ENCODE measurements around the gene DNAJC4. TPM values are rescaled to one million over a fixed set of nuclear protein-coding genes. Genes with fewer than 3 reads are reported as not detected.

DNAJC4 gene
- total and polyA plus RNA-seq, 2 donors (not counting 1 experiment from before 2014, with no cell fraction given): 12.6 TPM

GRCh38 chr11:64181506-64182411, 48.6 kb upstream of the DNAJC4 start:
- Histone ChIP-seq H3K4me2 (ENCODE audit: extremely low read depth, insufficient read depth, low read length) (peak overlapping the region; percentile 90), H3K4me1 (ENCODE audit: control insufficient read depth, extremely low read depth, insufficient read depth, low read length) (peaks cover 17% of the 10 kb centered on the region), H3K36me3 (ENCODE audit: control insufficient read depth, insufficient read depth, low read length) (peaks cover 5% of the 10 kb centered on the region), H3K9ac (ENCODE audit: insufficient read depth, low read length) (no peak overlapping the region), H3K79me2 (ENCODE audit: control insufficient read depth, insufficient read depth, low read length) (peaks cover 12% of the 10 kb centered on the region), H3K4me3 (replicated peaks in 1 of 4; ENCODE audit: control extremely low read depth in 1 of 4, insufficient read depth in 1 of 4, low read depth in 3 of 4, low read length in 4 of 4) (peak overlapping the region; percentile 24 to 41 (median 30)), H2AFZ (ENCODE audit: low read length) (peak overlapping the region; percentile 66), H3K27me3 (ENCODE audit: control insufficient read depth, insufficient read depth, low read length) (no peaks in the 10 kb centered on the region), H3K9me3 (ENCODE audit: control insufficient read depth, insufficient read depth, low read depth, low read length) (no peaks in the 10 kb centered on the region), H4K20me1 (ENCODE audit: control insufficient read depth, extremely low read depth, insufficient read depth, low read length) (no peaks in the 10 kb centered on the region), H3K27ac (ENCODE audit: insufficient read depth, low read length) (peak overlapping the region; percentile 62)
- TF ChIP-seq EZH2 (IDR thresholded peaks at IDR 0.05; ENCODE audit: low read length, missing control alignments) (no peak), CTCF (conservative IDR thresholded peaks at IDR 0.05 in 1 of 2, IDR thresholded peaks at IDR 0.05 in 1 of 2; ENCODE audit: low read depth in 1 of 2, low read length in 2 of 2) (no peak)
- peak; percentile 93 for DNase-seq (ENCODE audit: low read depth in 2 of 2)

- Histone ChIP-seq H3K9me3 (ENCODE audit: control insufficient read depth, insufficient read depth, low read depth, low read length) (no peaks in the 10 kb centered on the region), H3K9ac (ENCODE audit: insufficient read depth, low read length) (no peak overlapping the region), H3K36me3 (ENCODE audit: control insufficient read depth, insufficient read depth, low read length) (peaks cover 3% of the 10 kb centered on the region), H3K79me2 (ENCODE audit: control insufficient read depth, insufficient read depth, low read length) (peaks cover 12% of the 10 kb centered on the region), H3K4me2 (ENCODE audit: extremely low read depth, insufficient read depth, low read length) (no peak overlapping the region), H4K20me1 (ENCODE audit: control insufficient read depth, extremely low read depth, insufficient read depth, low read length) (no peaks in the 10 kb centered on the region), H2AFZ (ENCODE audit: low read length) (no peak overlapping the region), H3K4me1 (ENCODE audit: control insufficient read depth, extremely low read depth, insufficient read depth, low read length) (peaks cover 17% of the 10 kb centered on the region), H3K4me3 (replicated peaks in 1 of 4; ENCODE audit: control extremely low read depth in 1 of 4, insufficient read depth in 1 of 4, low read depth in 3 of 4, low read length in 4 of 4) (peak overlapping the region in 1 of 4 experiments; percentile 67), H3K27ac (ENCODE audit: insufficient read depth, low read length) (no peak overlapping the region), H3K27me3 (ENCODE audit: control insufficient read depth, insufficient read depth, low read length) (no peaks in the 10 kb centered on the region)
- no peak for TF ChIP-seq EZH2 (IDR thresholded peaks at IDR 0.05; ENCODE audit: low read length, missing control alignments)
- no peak for TF ChIP-seq CTCF (conservative IDR thresholded peaks at IDR 0.05 in 1 of 2, IDR thresholded peaks at IDR 0.05 in 1 of 2; ENCODE audit: low read depth in 1 of 2, low read length in 2 of 2)
- no peak for DNase-seq (ENCODE audit: low read depth in 2 of 2)
These were observed 46.5 kb upstream of the DNAJC4 start for GRCh38 chr11:64183890-64184289.

- Histone ChIP-seq H4K20me1 (ENCODE audit: control insufficient read depth, extremely low read depth, insufficient read depth, low read length) (no peaks in the 10 kb centered on the region), H3K4me3 (replicated peaks in 1 of 4; ENCODE audit: control extremely low read depth in 1 of 4, insufficient read depth in 1 of 4, low read depth in 3 of 4, low read length in 4 of 4) (peak overlapping the region; percentile 67 to 85 (median 76)), H2AFZ (ENCODE audit: low read length) (peak overlapping the region; percentile 43), H3K27me3 (ENCODE audit: control insufficient read depth, insufficient read depth, low read length) (no peaks in the 10 kb centered on the region), H3K4me2 (ENCODE audit: extremely low read depth, insufficient read depth, low read length) (peak overlapping the region; percentile 99), H3K9me3 (ENCODE audit: control insufficient read depth, insufficient read depth, low read depth, low read length) (no peaks in the 10 kb centered on the region), H3K36me3 (ENCODE audit: control insufficient read depth, insufficient read depth, low read length) (no peaks in the 10 kb centered on the region), H3K79me2 (ENCODE audit: control insufficient read depth, insufficient read depth, low read length) (peaks cover 14% of the 10 kb centered on the region), H3K4me1 (ENCODE audit: control insufficient read depth, extremely low read depth, insufficient read depth, low read length) (peaks cover 17% of the 10 kb centered on the region), H3K27ac (ENCODE audit: insufficient read depth, low read length) (peak overlapping the region; percentile 91), H3K9ac (ENCODE audit: insufficient read depth, low read length) (peak overlapping the region; percentile 88)
- peak; percentile 83 to 89 for DNase-seq (ENCODE audit: low read depth in 2 of 2)
- TF ChIP-seq EZH2 (IDR thresholded peaks at IDR 0.05; ENCODE audit: low read length, missing control alignments) (no peak), CTCF (conservative IDR thresholded peaks at IDR 0.05 in 1 of 2, IDR thresholded peaks at IDR 0.05 in 1 of 2; ENCODE audit: low read depth in 1 of 2, low read length in 2 of 2) (peak; percentile 28 to 54)
These were observed 45.1 kb upstream of the DNAJC4 start for GRCh38 chr11:64185175-64185692.

All from fibroblast of lung (primary cell).